Keratinocyte (primary cell): ENCODE data around the gene APOA5. TPM values are rescaled to one million over a fixed set of nuclear protein-coding genes. Genes with fewer than 3 reads are reported as not detected.

Experiments used
- DNase-seq: peaks from one replicate; pipeline ENCODE4 v3.0.0-alpha.2; 2011; ENCODE audit warnings: low read depth, missing footprints, low spot score
- FAIRE-seq: peaks from 2 replicates; lab custom pipeline; 2011; peaks lifted over from hg19 to GRCh38; lab: Jason Lieb, UNC
- H2AFZ ChIP-seq: 2 replicates; pipeline ENCODE4 v1.6.0; 2012; ENCODE audit warnings: low read length, control low read depth, inconsistent platforms; ENCODE audit not compliant: control insufficient read depth
- H3K27ac ChIP-seq: 2 replicates; pipeline ENCODE4 v1.5.1; 2011; ENCODE audit warnings: low read length; ENCODE audit not compliant: control insufficient read depth, insufficient read depth
- H3K27me3 ChIP-seq: 3 replicates; pipeline ENCODE4 v1.6.0; 2011; ENCODE audit warnings: low read length; ENCODE audit not compliant: control insufficient read depth, insufficient read depth; ENCODE audit errors: extremely low read depth
- H3K36me3 ChIP-seq, 2 experiments: 2 replicates in 1 of 2; 3 replicates in 1 of 2; pipeline ENCODE4 v1.5.1; 2011; ENCODE audit warnings: low read length in 2 of 2, mild to moderate bottlenecking in 1 of 2; ENCODE audit not compliant: control insufficient read depth in 2 of 2, insufficient read depth in 2 of 2; ENCODE audit errors: extremely low read depth in 1 of 2
- H3K4me1 ChIP-seq: 3 replicates; pipeline ENCODE4 v1.5.1; 2011; ENCODE audit warnings: low read length; ENCODE audit not compliant: control insufficient read depth, insufficient read depth; ENCODE audit errors: extremely low read depth
- H3K4me2 ChIP-seq: 3 replicates; pipeline ENCODE4 v1.6.0; 2011; ENCODE audit warnings: low read depth, low read length; ENCODE audit not compliant: control insufficient read depth, insufficient read depth; ENCODE audit errors: extremely low read depth
- H3K4me3 ChIP-seq, 3 experiments: fragments of 200-600 bp in 1 of 3; sonication (generic) in 1 of 3; 2 replicates in 2 of 3; 3 replicates in 1 of 3; pipeline ENCODE4 v1.5.1; 2011 to 2016; ENCODE audit warnings: low read length in 3 of 3, mild to moderate bottlenecking in 3 of 3, control low read depth in 2 of 3, inconsistent platforms in 1 of 3, low read depth in 1 of 3, mixed read lengths in 1 of 3, mixed run types in 1 of 3, moderate library complexity in 1 of 3; ENCODE audit not compliant: control insufficient read depth in 2 of 3, insufficient read depth in 2 of 3; ENCODE audit errors: extremely low read depth in 1 of 3
- H3K79me2 ChIP-seq: 2 replicates; pipeline ENCODE4 v1.6.0; 2012; ENCODE audit warnings: low read length; ENCODE audit not compliant: control insufficient read depth, insufficient read depth
- H3K9ac ChIP-seq: 3 replicates; pipeline ENCODE4 v1.6.0; 2011; ENCODE audit warnings: low read length; ENCODE audit not compliant: control insufficient read depth, insufficient read depth; ENCODE audit errors: extremely low read depth
- H3K9me1 ChIP-seq: 3 replicates; pipeline ENCODE4 v1.6.0; 2011; ENCODE audit warnings: low read length; ENCODE audit not compliant: control insufficient read depth, insufficient read depth; ENCODE audit errors: extremely low read depth
- H3K9me3 ChIP-seq: 2 replicates; pipeline ENCODE4 v1.5.1; 2012; ENCODE audit warnings: low read depth, low read length; ENCODE audit not compliant: control insufficient read depth
- H4K20me1 ChIP-seq: 3 replicates; pipeline ENCODE4 v1.6.0; 2011; ENCODE audit warnings: low read length; ENCODE audit not compliant: control insufficient read depth, insufficient read depth; ENCODE audit errors: extremely low read depth
- EZH2 ChIP-seq: IDR thresholded peaks from one replicate; pipeline ENCODE4 v1.6.1; 2012; ENCODE audit warnings: inconsistent platforms, mild to moderate bottlenecking, low read length, moderate library complexity
- dilution Hi-C: fragments of 300-500 bp; cut with MboI; formaldehyde crosslinking; loops from one replicate; pipeline ENCODE4 v1.7.0; 2020; ENCODE audit warnings: low sequenced_read_pairs; ENCODE audit not compliant: extremely low pct_ligation_motif_present
- polyA plus RNA-seq, 5 experiments: library from polyadenylated mRNA; depleted of rRNA in 3 of 5; stranded (reverse) in 3 of 5; stranded (forward) in 1 of 5; unstranded in 1 of 5; fragments of >200 nt; gene quantifications; 1 replicate in 1 of 5; 2 replicates in 3 of 5; 3 replicates in 1 of 5; pipeline versions ENCODE4 v1.2.1 to v1.2.3, GENCODE V29; 2011 to 2012; ENCODE audit warnings: missing spikeins in 2 of 5, low read depth in 1 of 5, low replicate concordance in 1 of 5
- TF ChIP-seq, protein P1 (sequence below), 3 experiments: IDR thresholded peaks in 1 of 3; conservative IDR thresholded peaks in 1 of 3; optimal IDR thresholded peaks in 1 of 3; 2 replicates in 2 of 3; 3 replicates in 1 of 3; pipeline versions ENCODE3 to v1.5.1; 2011; ENCODE audit warnings: low read length in 3 of 3, mild to moderate bottlenecking in 3 of 3, moderate library complexity in 2 of 3, control low read depth in 1 of 3, inconsistent platforms in 1 of 3; ENCODE audit not compliant: insufficient read depth in 2 of 3; ENCODE audit errors: extremely low read depth in 1 of 3

APOA5 gene
- polyA plus RNA-seq, 1 donor (not counting 4 experiments of a cell fraction or from before 2014, with no cell fraction given) = not detected

- dilution Hi-C loops = no loop called here
- peaks cover 4% of the 10 kb centered on the region for H3K79me2 ChIP-seq
- FAIRE-seq (no peak), DNase-seq (no peak)
- H3K9me3 ChIP-seq = no peaks in the 10 kb centered on the region
- no peaks in the 10 kb centered on the region for H3K27me3 ChIP-seq
- no peak overlapping the region for H3K9ac ChIP-seq
- H2AFZ ChIP-seq = no peak overlapping the region
- no peak overlapping the region for H3K27ac ChIP-seq
- H3K4me2 ChIP-seq = no peak overlapping the region
- no peaks in the 10 kb centered on the region for H3K36me3 ChIP-seq
- peaks cover 19% of the 10 kb centered on the region for H3K4me1 ChIP-seq
- H3K9me1 ChIP-seq = no peaks in the 10 kb centered on the region
- TF ChIP-seq, protein P1, sequence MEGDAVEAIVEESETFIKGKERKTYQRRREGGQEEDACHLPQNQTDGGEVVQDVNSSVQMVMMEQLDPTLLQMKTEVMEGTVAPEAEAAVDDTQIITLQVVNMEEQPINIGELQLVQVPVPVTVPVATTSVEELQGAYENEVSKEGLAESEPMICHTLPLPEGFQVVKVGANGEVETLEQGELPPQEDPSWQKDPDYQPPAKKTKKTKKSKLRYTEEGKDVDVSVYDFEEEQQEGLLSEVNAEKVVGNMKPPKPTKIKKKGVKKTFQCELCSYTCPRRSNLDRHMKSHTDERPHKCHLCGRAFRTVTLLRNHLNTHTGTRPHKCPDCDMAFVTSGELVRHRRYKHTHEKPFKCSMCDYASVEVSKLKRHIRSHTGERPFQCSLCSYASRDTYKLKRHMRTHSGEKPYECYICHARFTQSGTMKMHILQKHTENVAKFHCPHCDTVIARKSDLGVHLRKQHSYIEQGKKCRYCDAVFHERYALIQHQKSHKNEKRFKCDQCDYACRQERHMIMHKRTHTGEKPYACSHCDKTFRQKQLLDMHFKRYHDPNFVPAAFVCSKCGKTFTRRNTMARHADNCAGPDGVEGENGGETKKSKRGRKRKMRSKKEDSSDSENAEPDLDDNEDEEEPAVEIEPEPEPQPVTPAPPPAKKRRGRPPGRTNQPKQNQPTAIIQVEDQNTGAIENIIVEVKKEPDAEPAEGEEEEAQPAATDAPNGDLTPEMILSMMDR (optimal IDR thresholded peaks at IDR 0.05 in 1 of 3, IDR thresholded peaks at IDR 0.05 in 1 of 3, conservative IDR thresholded peaks at IDR 0.05 in 1 of 3; ENCODE audit: extremely low read depth in 1 of 3, insufficient read depth in 2 of 3, low read length in 3 of 3) = no peak
- no peak for TF ChIP-seq EZH2
- H4K20me1 ChIP-seq = no peaks in the 10 kb centered on the region
- no peak overlapping the region for H3K4me3 ChIP-seq
These were observed 627 bp upstream of the APOA5 start for GRCh38 chr11:116792144-116792868.

DNA sequence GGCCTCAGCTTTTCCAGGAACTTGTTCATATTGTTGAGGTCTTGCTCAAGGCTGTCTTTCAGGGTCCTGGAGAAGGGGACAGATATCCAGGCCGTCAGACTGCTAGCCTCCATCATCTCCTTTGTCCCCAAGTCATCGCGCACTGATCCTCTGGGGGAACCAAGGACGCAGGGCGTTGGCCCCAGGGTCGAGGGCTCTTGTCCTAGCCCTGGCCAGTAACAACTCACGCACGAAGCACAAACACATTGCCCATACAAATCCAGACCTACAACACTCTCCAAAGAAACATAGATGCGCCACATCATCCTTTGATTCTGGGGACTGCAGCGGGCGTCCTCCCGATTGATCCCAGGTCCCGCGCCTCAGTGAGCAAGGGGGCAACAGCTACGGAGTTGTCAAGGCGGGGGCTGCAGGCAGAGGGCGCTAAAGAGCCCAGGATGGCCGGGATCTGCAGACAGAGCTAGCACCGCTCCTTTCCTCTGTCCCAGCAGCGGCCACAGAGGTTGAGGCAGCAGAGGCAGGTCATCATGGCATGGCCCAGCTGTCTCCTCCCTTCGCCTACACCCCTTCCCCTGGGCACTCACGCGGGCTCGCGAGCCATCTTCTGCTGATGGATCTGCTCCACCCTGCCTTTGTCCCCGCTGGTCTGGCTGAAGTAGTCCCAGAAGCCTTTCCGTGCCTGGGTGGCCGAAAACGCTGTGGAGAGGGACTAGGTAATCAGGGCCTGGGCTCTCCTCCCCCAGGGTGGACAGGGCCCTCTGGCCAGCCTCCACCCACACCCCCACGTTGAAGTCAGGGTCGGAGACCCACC lies 472 bp downstream of the APOA5 start:
- Histone ChIP-seq H3K4me1 (peaks cover 25% of the 10 kb centered on the region), H3K9me1 (no peaks in the 10 kb centered on the region), H3K27me3 (no peaks in the 10 kb centered on the region), H3K79me2 (peaks cover 12% of the 10 kb centered on the region), H3K36me3 (peaks cover 3 to 6% of the 10 kb centered on the region in 2 experiments), H3K9me3 (no peaks in the 10 kb centered on the region), H3K9ac (no peak overlapping the region), H3K27ac (no peak overlapping the region), H3K4me3 (no peak overlapping the region), H4K20me1 (no peaks in the 10 kb centered on the region), H2AFZ (peak overlapping the region; percentile 47), H3K4me2 (no peak overlapping the region)
- TF ChIP-seq, protein P1 (optimal IDR thresholded peaks at IDR 0.05 in 1 of 3, IDR thresholded peaks at IDR 0.05 in 1 of 3, conservative IDR thresholded peaks at IDR 0.05 in 1 of 3; ENCODE audit: extremely low read depth in 1 of 3, insufficient read depth in 2 of 3, low read length in 3 of 3) = peak; percentile 82 to 92 (median 86)
- no peak for TF ChIP-seq EZH2
- DNase-seq = no peak
- dilution Hi-C loops = no loop called here
- no peak for FAIRE-seq
